Measurements from ENCODE around the gene ASIP. TPM values are rescaled to one million over a fixed set of nuclear protein-coding genes. Genes with fewer than 3 reads are reported as not detected.

Gene ASIP
- total and polyA plus RNA-seq, 2 of the 13 experiments (the other 11 are each of a cell fraction or from before 2014, with no cell fraction given), result not detected

GRCh38 chr20:34302723-34303533 is 61.7 kb downstream of the ASIP start, which contains the start of gene AHCY (continued):
- TF ChIP-seq JUND (CRISPR knock-in tag; IDR thresholded peaks at IDR 0.05) (0 out of 2 replicates have a peak, but pooled peaks have one; percentile 50), ZNF670 (CRISPR knock-in tag; IDR thresholded peaks at IDR 0.05; ENCODE audit: borderline replicate concordance) (peak; percentile 91; the same call in 1 of the 2 replicates), ASH2L (IDR thresholded peaks at IDR 0.05; ENCODE audit: insufficient read length, low read depth, low read length) (peak; percentile 98), ZNF496 (CRISPR knock-in tag; IDR thresholded peaks at IDR 0.05; ENCODE audit: insufficient replicate concordance) (no peak), HDAC6 (IDR thresholded peaks at IDR 0.05; ENCODE audit: low read depth, low read length) (no peak), NFYC (CRISPR knock-in tag; IDR thresholded peaks at IDR 0.05) (no peak; the same call in 1 of the 2 replicates), ZNF547 (CRISPR knock-in tag; IDR thresholded peaks at IDR 0.05) (peak; percentile 96), MNT (IDR thresholded peaks at IDR 0.05) (peak; percentile 76), TFDP2 (CRISPR knock-in tag; IDR thresholded peaks at IDR 0.05) (peak; percentile 96), ESRRA (CRISPR knock-in tag; IDR thresholded peaks at IDR 0.05; ENCODE audit: low read depth) (peak; percentile 76), ZNF619 (CRISPR knock-in tag; IDR thresholded peaks at IDR 0.05) (peak; percentile 92; the same call in 1 of the 2 replicates), HNRNPUL1 (IDR thresholded peaks at IDR 0.05; ENCODE audit: low read depth, low read length) (peak; percentile 74; the same call in 1 of the 2 replicates), ZNF572 (CRISPR knock-in tag; IDR thresholded peaks at IDR 0.05) (peak; percentile 18; the same call in 1 of the 2 replicates), NR1H2 (CRISPR knock-in tag; IDR thresholded peaks at IDR 0.05; ENCODE audit: borderline replicate concordance, low read depth) (no peak), SP2 (CRISPR knock-in tag; IDR thresholded peaks at IDR 0.05) (peak; percentile 52), ZNF335 (CRISPR knock-in tag; IDR thresholded peaks at IDR 0.05) (peak; percentile 92), MAFK (conservative IDR thresholded peaks at IDR 0.05 in 1 of 2, IDR thresholded peaks at IDR 0.05 in 1 of 2; ENCODE audit: low read length in 2 of 2) (peak; percentile 12 to 18; a peak in 2 of 4 replicates), KAT7 (CRISPR knock-in tag; IDR thresholded peaks at IDR 0.05; ENCODE audit: borderline replicate concordance) (peak; percentile 94), ZNF180 (CRISPR knock-in tag; IDR thresholded peaks at IDR 0.05; ENCODE audit: borderline replicate concordance, low read depth) (peak; percentile 79), CEBPG (CRISPR knock-in tag; IDR thresholded peaks at IDR 0.05) (peak; percentile 67; the same call in 1 of the 2 replicates), ZNF513 (CRISPR knock-in tag; conservative IDR thresholded peaks at IDR 0.05) (no peak; the same call in 1 of the 2 replicates), MZF1 (CRISPR knock-in tag; IDR thresholded peaks at IDR 0.05; ENCODE audit: borderline replicate concordance) (no peak; the same call in 1 of the 2 replicates), BCL3 (CRISPR knock-in tag; IDR thresholded peaks at IDR 0.05) (peak; percentile 86), NCOA5 (CRISPR knock-in tag; IDR thresholded peaks at IDR 0.05) (peak; percentile 74)

Measured in HepG2 (cell line).